Caki2 (cell line): ENCODE measurements around the gene ZFAND3. TPM values are rescaled to one million over a fixed set of nuclear protein-coding genes. Genes with fewer than 3 reads are reported as not detected.
A peak's percentile ranks its signal among the peaks of the same experiment; 100 is the strongest.
"Not testable (repeated sequence)": the region's sequence is repeated elsewhere in the genome, so short reads cannot be mapped to it uniquely, and the experiment has no call there.

Experiments
- DNase-seq: peaks from one replicate; pipeline ENCODE4 v3.0.0-alpha.2; 2015; ENCODE audit warnings: low read depth
- in situ Hi-C: cut with HindIII; loops from 2 replicates; pipeline ENCODE4 v1.10.0; 2016; ENCODE audit warnings: low sequenced_read_pairs, low pct_unique_long_range_greater_than_20kb, mixed read lengths
- total RNA-seq: library from RNA; depleted of rRNA; stranded (reverse); fragments of >200 nt; shearing (Covaris generic); gene quantifications from 2 replicates; pipeline ENCODE4 v1.2.3, GENCODE V29; 2014; ENCODE audit warnings: low replicate concordance

Gene ZFAND3
- total RNA-seq, 1 experiment from 2014 or later = 29.4 TPM

DNA sequence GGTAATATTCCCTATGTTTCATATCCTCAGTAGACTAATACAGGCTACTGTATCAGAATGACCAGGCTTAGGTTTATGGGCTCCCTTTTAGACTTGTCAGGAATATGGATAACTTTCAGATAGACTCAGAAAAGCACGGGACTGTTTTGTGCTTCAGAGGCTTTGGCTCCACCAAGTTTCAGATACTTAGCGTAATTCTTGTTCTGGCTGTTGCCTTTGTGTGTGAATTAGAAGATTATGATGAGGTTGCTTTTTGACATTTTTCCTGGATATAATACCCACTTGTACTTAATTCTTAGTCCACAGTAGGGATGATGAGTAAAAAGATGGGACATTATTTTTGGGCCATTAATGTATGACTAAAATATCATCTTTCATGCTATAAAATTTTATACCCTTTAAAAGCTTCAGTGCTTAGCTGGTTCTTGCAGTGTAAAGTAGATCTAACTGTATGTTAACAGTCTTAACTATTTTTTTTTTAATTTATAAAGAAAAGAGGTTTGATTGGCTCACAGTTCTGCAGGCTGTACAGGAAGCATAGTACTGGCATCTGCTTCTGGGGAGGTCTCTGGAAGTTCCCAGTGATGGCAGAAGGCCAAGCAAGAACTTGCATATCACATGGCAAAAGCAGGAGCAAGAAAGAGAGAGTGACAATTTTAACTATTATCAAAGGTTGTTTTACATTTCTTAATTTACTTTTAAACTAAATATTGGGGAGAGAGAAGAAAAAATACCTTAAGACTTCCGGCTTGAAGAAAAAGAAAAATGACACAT lies 120.7 kb downstream of the ZFAND3 start:
- in situ Hi-C loops = no loop called here
- DNase-seq = no peak

DNA sequence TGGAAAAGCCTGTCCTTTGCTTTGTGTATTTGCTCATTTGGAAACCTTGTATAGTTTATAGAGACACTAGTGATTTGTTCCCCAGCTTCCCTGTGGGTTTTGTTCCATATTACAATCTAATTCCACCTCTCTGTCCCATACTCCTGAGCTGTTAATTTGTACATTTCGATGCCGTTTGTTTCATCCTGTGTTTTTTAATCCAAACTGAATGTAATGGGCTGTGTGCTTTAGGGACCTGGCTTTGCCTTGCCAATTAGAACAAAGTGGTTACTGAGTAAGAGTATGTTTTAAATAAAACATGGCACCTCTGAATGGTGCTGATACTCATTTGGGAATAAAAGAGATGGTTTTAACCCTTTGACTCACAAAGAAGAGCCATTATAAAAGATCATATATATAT lies 122.3 kb downstream of the ZFAND3 start:
- in situ Hi-C loops = no loop called here
- DNase-seq = no peak

DNA sequence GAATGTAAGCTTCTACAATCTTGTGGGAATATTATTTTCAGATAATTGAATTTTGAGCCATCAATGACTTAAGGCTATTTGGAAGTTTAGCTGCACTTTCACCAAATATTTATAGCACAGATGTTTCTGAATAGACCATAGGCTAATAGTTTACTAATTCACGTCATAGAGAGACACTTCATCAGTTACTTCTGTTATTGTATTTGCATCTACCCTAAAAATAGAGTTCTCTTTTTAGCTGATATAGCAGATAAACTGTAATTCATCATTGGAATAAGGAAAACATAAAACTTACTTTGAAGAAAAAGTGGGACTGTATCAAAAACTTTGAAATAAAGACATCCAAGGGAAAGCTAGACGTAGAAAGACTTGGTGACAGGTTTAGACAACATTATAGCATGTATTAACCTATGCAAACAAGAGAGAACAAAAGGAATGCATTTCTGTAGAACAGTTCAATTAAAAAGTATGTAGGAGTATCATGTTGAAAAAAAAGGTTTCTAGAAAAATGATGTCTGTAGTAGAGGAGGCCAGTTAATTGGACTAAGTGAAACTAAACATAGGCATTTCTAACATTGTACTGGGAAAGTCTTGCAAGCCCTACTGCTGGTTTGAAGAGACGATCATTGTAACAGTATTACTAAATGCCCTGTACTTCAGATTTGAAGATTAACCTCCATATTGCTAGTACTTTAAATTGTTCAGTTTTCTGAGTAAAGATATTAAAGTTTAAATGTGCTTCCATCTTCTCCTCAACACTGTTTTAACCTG lies 123.3 kb downstream of the ZFAND3 start:
- in situ Hi-C loops = no loop called here
- DNase-seq = no peak

DNA sequence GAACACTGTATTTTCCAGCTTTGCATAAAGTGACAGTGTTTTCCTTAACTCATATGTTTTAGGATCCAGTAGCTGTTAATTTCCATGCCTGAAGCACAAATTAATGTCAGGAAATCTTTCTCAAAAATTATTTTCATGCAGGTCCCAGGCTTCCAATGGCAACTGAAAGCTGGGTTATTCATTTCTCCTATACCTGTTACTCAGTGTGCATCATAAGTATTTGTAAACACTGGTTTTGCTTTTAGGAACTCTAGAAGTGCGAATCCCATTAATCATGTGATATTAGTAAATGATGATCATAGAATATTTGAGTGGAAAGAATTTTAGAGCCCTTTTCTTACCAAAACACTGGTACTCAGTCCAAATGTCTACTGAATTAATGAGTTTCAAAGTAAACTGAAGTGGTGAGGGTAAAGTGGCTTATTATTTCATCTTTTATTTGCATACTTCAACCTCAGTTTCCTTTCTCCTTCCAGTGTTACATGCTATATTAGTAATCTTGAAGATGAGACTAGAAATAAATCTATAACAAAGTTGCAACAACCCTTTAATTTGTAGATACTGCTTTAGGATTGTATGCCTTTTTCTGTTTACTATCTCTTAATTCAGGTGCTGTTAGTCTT lies 124.0 kb downstream of the ZFAND3 start:
- no peak for DNase-seq
- in situ Hi-C loops = no loop called here

DNA sequence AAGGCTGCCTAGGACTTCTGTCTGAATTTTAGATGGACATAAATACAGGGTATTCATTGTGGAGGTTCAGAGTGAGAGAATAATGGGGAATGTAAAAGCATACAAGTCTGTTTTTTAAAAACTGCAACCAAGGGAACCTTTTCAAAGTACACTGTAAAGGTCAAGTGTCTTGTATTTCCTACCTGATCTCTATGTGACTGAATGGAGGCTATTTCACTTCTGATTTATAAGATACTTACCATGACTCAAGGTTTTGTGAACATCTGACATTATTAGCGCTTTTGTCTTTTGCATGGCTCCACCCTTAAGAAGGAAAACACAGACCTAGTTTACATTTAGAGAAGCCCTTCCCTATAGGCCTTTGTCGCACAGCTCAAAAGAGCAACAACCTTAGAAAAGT lies 126.5 kb downstream of the ZFAND3 start:
- in situ Hi-C loops = no loop called here
- no peak for DNase-seq

DNA sequence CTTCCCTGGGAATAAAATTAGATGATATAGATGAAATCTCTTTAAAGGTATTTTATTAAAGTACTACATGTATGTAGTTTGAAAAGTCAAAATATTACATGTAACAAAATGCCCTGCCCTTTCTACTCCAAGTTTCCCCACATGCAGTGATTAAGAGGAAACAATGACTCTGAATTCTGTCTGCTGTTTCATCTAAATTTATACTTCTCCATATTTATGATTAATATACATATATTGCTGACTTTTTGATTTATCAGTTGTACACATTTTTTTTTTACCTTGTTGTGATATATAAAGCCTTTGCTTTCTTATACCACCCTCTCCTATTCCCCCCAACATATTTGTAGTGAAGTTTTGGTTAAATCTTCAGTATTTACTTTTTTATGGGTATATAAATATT lies 127.9 kb downstream of the ZFAND3 start:
- in situ Hi-C loops = no loop called here

DNA sequence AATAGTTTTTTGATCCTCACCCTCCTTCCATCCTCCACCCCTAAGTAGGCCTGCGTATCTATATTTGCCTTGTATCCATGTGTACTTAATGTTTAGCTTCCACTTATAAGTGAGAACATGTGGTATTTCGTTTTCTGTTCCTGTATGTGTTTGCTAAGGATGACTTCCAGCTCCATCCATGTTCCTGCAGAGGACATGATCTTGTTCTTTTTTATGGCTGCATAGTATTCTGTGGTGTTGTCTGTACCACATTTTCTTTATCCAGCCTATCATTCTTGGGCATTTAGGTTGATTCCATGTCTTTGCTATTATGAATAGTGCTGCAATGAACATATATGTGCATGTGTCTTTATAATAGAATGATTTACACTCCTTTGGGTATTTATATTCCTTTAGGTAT lies 129.1 kb downstream of the ZFAND3 start:
- in situ Hi-C loops, DNase-seq: not testable (repeated sequence)

More for the DNA sequence above, 127.9 kb downstream of the ZFAND3 start:
- DNase-seq = no peak

DNA sequence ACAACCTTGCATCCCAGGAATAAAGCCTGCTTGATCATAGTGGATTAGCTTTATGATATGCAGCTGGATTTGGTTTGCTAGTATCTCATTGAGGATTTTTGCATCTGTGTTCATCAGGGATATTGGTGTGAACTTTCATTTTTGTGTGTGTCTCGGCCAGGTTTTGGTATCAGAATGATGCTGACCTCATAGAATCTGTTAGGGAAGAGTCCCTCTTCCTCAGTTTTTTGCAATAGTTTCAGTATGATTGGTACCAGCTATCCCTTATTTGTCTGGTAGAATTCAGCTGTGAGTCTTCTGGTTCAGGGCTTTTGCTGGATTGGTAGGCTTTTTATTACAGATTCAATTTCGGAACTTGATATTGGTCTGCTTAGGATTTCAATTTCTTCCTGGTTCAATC lies 132.5 kb downstream of the ZFAND3 start:
- in situ Hi-C loops = no loop called here

DNA sequence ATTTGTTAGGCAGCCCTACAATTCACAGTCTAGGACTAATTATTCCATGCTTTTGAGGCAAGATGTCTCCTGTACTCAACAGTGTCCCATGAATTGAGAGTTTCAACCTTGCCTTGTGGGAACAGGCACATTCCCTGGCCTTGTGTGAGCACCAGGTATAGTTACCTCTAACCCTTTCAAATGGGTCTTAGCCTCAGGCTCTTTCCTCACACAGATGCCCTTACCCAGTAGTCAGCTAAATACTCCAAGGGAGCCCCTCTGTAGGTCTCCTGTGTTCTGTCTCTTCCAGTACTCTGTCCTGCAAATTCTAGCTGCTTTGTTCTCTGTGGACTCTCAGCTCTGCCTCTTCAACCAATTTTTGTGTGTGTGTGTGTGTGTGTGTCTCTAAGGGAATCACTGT lies 135.3 kb downstream of the ZFAND3 start:
- in situ Hi-C loops = no loop called here
- DNase-seq = no peak

More for the DNA sequence above, 132.5 kb downstream of the ZFAND3 start:
- no peak for DNase-seq

DNA sequence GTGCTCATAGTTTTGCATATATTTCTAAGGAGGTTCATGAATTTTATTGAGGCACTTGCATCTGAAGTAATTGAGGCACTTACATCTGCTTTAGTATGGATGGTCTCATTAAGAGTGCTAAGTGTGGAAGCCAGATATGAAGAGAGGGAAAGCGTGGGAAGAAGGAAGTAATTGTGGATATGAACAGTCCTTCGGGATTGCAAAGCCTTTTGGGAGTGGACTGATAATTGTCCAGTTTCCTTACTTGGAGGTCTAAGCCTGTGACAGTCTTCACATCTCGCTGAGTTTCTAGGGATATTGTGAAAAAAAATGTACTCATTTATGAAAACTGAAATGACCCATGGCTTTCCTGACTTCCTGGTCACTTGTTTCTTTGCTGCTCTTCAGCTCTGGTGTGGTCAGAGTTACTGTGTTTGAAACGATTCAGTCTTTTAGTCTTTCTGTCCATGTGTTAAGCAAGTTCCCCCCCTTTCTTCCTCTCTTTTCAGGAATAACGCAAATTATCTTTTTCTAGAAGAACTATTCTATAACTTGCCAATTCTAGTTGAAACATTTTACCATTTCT lies 137.3 kb downstream of the ZFAND3 start:
- no peak for DNase-seq
- in situ Hi-C loops = no loop called here

DNA sequence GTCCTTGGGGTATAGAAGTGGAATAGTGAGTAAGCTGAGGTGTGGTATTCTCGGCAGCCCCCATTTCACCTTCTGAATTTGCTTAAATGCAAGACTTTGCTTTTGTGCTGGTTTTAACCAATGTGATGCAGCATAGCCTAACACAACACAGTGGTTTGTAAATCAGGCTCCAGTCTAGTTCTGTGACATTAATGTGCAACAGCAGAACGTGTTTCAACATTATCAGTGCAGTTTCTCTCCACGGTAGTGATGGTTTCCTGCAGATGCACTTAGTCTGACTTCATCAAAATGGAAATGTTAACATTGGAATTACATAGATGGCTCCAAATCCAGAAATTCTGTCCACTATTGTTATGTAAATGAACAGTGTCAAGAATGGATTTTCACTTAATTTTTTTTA lies 139.5 kb downstream of the ZFAND3 start:
- no peak for DNase-seq
- in situ Hi-C loops = no loop called here

DNA sequence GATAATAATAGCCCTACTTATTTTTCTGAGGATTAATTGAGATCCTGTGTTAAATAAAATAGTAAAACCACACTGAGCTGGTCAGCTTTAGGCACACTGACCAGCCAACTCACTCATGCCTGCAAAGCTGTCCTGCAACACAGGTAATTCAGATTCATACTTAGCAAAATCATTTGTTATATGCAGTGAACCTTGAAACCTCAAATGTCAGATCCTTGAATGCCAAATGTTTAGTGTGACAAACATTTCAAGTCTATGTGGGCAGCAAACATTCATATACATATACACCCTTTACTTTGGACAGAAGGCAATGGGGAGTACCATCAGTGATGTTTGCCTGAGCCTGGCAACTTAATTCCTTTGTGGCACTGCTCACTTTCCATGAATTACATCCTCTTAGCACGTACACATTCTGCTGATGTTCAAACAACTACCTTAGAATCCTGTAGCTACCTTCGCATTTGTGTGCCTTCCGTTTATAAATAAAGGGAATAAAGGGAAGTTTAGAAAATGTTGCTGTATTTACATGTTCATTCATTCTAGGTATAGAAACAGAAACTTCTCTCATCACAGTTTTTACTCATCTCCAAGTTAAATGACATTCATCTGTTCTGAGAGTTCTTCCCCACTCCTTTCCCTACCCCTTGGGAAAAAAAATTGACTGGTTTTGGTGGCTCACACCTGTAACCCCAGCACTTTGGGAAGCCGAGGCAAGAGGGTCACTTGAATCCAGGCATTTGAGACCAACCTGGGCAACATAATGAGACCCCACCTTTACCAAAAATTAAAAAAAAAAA lies 140.8 kb downstream of the ZFAND3 start:
- peak; percentile 4 for DNase-seq
- in situ Hi-C loops = no loop called here

DNA sequence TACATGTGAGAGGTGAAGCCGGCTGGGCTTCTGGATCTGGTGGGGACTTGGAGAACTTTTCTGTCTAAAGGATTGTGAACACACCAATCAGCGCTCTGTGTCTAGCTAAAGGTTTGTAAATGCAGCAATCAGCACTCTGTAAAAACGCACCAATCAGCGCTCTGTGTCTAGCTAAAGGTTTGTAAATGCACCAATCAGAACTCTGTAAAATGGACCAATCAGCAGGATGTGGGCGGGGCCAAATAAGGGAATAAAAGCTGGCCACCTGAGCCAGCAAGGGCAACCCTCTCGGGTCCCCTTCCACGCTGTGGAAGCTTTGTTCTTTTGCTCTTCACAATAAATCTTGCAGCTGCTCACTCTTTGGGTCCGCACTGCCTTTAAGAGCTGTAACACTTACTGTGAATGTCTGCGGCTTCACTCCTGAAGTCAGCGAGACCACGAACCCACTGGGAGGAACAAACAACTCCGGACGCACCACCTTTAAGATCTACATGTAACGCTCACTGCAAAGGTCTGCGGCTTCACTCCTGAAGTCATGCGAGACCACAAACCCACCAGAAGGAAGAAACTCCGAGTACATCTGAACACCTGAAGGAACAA lies 143.1 kb downstream of the ZFAND3 start:
- DNase-seq, in situ Hi-C loops: not testable (repeated sequence)

DNA sequence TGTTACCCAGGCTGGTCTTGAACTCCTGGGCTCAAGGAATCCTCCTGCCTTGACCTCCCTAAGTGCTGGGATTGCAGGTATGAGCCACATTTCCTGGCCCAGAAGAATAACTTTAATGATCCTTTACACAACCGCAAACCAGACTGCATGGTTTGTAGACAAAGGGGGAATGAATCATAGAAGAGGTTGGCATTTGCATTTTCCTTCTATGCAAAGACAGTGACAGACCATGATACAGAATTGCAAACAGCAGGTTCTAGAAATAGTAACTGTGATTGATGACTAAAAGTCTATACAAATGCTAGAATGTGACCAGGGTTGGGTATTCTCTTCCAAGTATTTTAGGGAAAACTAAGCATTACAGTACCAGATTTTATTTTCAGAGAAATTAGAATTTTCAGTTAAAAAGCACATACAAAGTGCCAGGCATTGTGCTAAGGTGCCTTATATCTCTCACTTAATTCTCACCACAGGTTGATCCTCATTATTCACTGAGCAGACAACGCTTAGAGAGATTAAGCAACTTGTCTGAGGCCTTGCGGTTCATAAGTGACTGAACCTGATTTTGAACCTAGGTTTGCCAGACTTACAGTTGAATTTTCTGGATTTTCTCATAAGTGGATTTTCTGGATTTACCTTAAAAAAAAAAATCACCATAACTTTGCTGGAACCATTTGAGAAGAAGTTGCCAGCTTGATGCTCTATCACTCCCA lies 146.6 kb downstream of the ZFAND3 start:
- in situ Hi-C loops = no loop called here
- peak; percentile 35 for DNase-seq

DNA sequence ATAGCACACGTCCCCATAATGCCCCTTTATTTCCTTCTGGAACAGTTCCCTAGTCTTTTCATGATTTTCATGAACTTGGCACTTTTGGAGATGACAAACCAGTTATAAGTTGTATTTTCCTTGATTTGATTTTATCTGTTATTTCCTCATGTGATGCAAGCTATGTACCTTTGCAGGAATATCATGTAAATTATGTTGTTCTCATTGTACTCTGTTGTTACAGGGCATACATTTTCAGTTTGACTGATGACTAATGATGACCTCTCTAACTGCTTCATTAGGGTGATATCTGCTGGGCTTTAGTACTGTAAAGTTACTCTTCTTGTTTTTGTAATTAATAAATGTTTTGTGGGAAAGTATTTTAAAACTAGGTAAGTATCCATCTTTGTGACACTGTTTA lies 147.3 kb downstream of the ZFAND3 start:
- in situ Hi-C loops = no loop called here
- no peak for DNase-seq

DNA sequence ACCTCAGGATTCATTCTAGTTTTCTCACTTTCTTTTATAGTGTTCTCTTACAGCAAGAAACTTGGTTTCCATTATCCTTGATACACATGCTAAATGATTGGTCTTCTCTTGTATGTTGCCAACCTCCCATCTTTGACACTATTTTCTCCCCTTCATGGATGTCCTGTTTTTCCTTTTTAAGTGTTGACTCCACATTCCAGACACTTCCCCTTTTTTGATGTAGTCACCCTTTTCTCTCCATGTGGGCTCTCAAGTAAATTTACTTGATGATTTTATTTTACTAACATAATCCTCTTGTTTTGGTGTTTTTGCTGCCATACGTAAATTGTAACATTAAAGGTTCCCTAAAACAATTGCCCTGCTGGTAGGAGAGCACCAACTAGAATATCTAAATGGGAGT lies 148.1 kb downstream of the ZFAND3 start:
- no peak for DNase-seq

DNA sequence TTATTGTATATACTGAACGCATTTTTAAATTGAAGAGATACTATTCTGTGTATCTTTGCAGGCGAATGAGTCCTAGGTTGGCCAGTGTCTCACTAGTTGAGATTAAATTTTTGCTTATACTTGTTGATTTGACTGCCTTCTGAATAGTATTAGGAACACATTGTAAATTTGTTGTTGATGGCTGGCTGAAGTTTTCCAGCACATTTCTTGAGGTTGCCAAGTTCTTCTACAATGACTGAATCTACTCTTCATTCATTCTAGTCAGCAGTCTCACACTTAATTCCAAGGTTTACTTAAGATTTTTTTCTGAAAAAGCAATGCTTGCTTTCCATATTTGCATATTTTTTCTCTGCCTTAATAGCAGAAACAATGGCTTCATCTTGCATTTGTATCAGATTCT lies 151.7 kb downstream of the ZFAND3 start:
- DNase-seq = no peak
- in situ Hi-C loops = no loop called here

More for the DNA sequence above, 148.1 kb downstream of the ZFAND3 start:
- in situ Hi-C loops = no loop called here
